OCI-LY1 (cell line): Measurements from ENCODE around the gene AGPS.

Source experiments
- H2AFZ ChIP-seq: fragments of 200-600 bp; sonication (generic), shearing (Covaris generic); 2 replicates; pipeline ENCODE4 v1.6.0; 2014; ENCODE audit warnings: antibody characterized with exemption, mild to moderate bottlenecking, low read length
- H3F3A ChIP-seq: fragments of 200-600 bp; sonication (generic), shearing (Covaris generic); 2 replicates; pipeline ENCODE4 v1.6.0; 2014; ENCODE audit warnings: mild to moderate bottlenecking, antibody characterized with exemption, low read length, moderate library complexity; ENCODE audit not compliant: insufficient read depth
- H3K27ac ChIP-seq: fragments of 200-600 bp; sonication (generic); 2 replicates; pipeline ENCODE4 v1.5.1; 2014; ENCODE audit warnings: low read length, mixed run types, mild to moderate bottlenecking, low read depth; ENCODE audit not compliant: poor library complexity, severe bottlenecking
- H3K27me3 ChIP-seq: fragments of 200-600 bp; sonication (generic); 2 replicates; pipeline ENCODE4 v1.6.0; 2014; ENCODE audit warnings: antibody characterized with exemption, mild to moderate bottlenecking, low read length, moderate library complexity; ENCODE audit not compliant: insufficient read depth
- H3K36me3 ChIP-seq: fragments of 200-600 bp; sonication (generic); 2 replicates; pipeline ENCODE4 v1.6.1; 2014; ENCODE audit warnings: mild to moderate bottlenecking, antibody characterized with exemption, low read length, moderate library complexity, mixed read lengths; ENCODE audit not compliant: insufficient read depth
- H3K4me1 ChIP-seq: fragments of 200-600 bp; sonication (generic); 2 replicates; pipeline ENCODE4 v1.5.1; 2014; ENCODE audit warnings: mild to moderate bottlenecking, low read length, moderate library complexity; ENCODE audit not compliant: insufficient read depth, severe bottlenecking
- H3K4me2 ChIP-seq: fragments of 200-600 bp; sonication (generic), shearing (Covaris generic); 2 replicates; pipeline ENCODE4 v1.6.1; 2014; ENCODE audit warnings: low read length
- H3K4me3 ChIP-seq: fragments of 200-600 bp; sonication (generic); 2 replicates; pipeline ENCODE4 v1.5.1; 2014; ENCODE audit warnings: low read length, low read depth, mild to moderate bottlenecking, mixed read lengths; ENCODE audit not compliant: poor library complexity, severe bottlenecking
- H3K79me2 ChIP-seq: fragments of 200-600 bp; shearing (Covaris generic); 2 replicates; pipeline ENCODE4 v1.6.1; 2016; ENCODE audit warnings: mixed run types, low read length, mixed read lengths; ENCODE audit not compliant: insufficient read depth
- H3K9ac ChIP-seq: fragments of 200-600 bp; sonication (generic), shearing (Covaris generic); 2 replicates; pipeline ENCODE4 v1.6.1; 2014; ENCODE audit warnings: mild to moderate bottlenecking, low read length, mixed read lengths
- H3K9me2 ChIP-seq: fragments of 200-600 bp; sonication (generic), shearing (Covaris generic); 2 replicates; pipeline ENCODE4 v1.6.1; 2014; ENCODE audit warnings: low read depth, mild to moderate bottlenecking, low read length, mixed read lengths
- H3K9me3 ChIP-seq: fragments of 200-600 bp; shearing (Covaris generic); 2 replicates; pipeline ENCODE4 v1.6.1; 2014; ENCODE audit warnings: low read length, mixed read lengths
- H4K20me1 ChIP-seq: fragments of 200-600 bp; sonication (generic), shearing (Covaris generic); 2 replicates; pipeline ENCODE4 v1.6.0; 2016; ENCODE audit warnings: mild to moderate bottlenecking, low read length; ENCODE audit not compliant: insufficient read depth
- CTCF ChIP-seq: fragments of 200-600 bp; sonication (generic), shearing (Covaris generic); IDR thresholded peaks from 2 replicates; pipeline ENCODE4 v1.5.1; 2017; ENCODE audit warnings: mild to moderate bottlenecking, antibody characterized with exemption, low read length, moderate library complexity, mixed read lengths
- EZH2 ChIP-seq: fragments of 200-600 bp; sonication (generic), shearing (Covaris generic); IDR thresholded peaks from 2 replicates; pipeline ENCODE4 v1.8.0; 2017; ENCODE audit warnings: borderline replicate concordance, mixed run types, mild to moderate bottlenecking, antibody characterized with exemption, low read length, moderate library complexity, mixed read lengths

AGPS gene

GRCh38 chr2:177393824-177394593, 1.4 kb downstream of the AGPS start:
- no peaks in the 10 kb centered on the region for H3K9me3 ChIP-seq
- no peaks in the 10 kb centered on the region for H4K20me1 ChIP-seq
- peaks cover 57% of the 10 kb centered on the region for H3K79me2 ChIP-seq
- no peaks in the 10 kb centered on the region for H3K36me3 ChIP-seq
- H3K27me3 ChIP-seq, result no peaks in the 10 kb centered on the region
- no peak overlapping the region for H2AFZ ChIP-seq
- peaks cover 37% of the 10 kb centered on the region for H3K4me1 ChIP-seq
- TF ChIP-seq CTCF, result no peak
- no peak for TF ChIP-seq EZH2
- H3F3A ChIP-seq, result no peaks in the 10 kb centered on the region
- H3K9me2 ChIP-seq, result no peaks in the 10 kb centered on the region
- no peak overlapping the region for H3K27ac ChIP-seq
- peak overlapping the region; percentile 88 for H3K4me3 ChIP-seq
- H3K9ac ChIP-seq, result peak overlapping the region; percentile 92
- peak overlapping the region; percentile 91 for H3K4me2 ChIP-seq

GRCh38 chr2:177394594-177394973, 2.0 kb downstream of the AGPS start:
- H3K4me1 ChIP-seq, result peaks cover 43% of the 10 kb centered on the region
- no peaks in the 10 kb centered on the region for H3K9me3 ChIP-seq
- no peaks in the 10 kb centered on the region for H4K20me1 ChIP-seq
- no peak for TF ChIP-seq CTCF
- TF ChIP-seq EZH2, result no peak
- H3F3A ChIP-seq, result no peaks in the 10 kb centered on the region
- H3K9ac ChIP-seq, result peak overlapping the region; percentile 13; the same call in 1 of the 2 replicates
- peak overlapping the region; percentile 88 for H3K4me3 ChIP-seq
- no peak overlapping the region for H2AFZ ChIP-seq
- no peaks in the 10 kb centered on the region for H3K27me3 ChIP-seq
- no peaks in the 10 kb centered on the region for H3K36me3 ChIP-seq
- H3K79me2 ChIP-seq, result peaks cover 63% of the 10 kb centered on the region
- no peak overlapping the region for H3K27ac ChIP-seq
- H3K4me2 ChIP-seq, result peak overlapping the region; percentile 91
- no peaks in the 10 kb centered on the region for H3K9me2 ChIP-seq

GRCh38 chr2:177395351-177396065, 2.9 kb downstream of the AGPS start:
- no peaks in the 10 kb centered on the region for H3K9me2 ChIP-seq
- TF ChIP-seq CTCF, result no peak
- no peak for TF ChIP-seq EZH2
- no peaks in the 10 kb centered on the region for H3K27me3 ChIP-seq
- no peaks in the 10 kb centered on the region for H3F3A ChIP-seq
- H2AFZ ChIP-seq, result no peak overlapping the region
- no peak overlapping the region for H3K4me3 ChIP-seq
- no peak overlapping the region for H3K9ac ChIP-seq
- no peaks in the 10 kb centered on the region for H3K36me3 ChIP-seq
- H3K79me2 ChIP-seq, result peaks cover 72% of the 10 kb centered on the region
- no peaks in the 10 kb centered on the region for H4K20me1 ChIP-seq
- no peak overlapping the region for H3K27ac ChIP-seq
- peaks cover 45% of the 10 kb centered on the region for H3K4me1 ChIP-seq
- H3K9me3 ChIP-seq, result no peaks in the 10 kb centered on the region
- H3K4me2 ChIP-seq, result no peak overlapping the region; the same call in 1 of the 2 replicates
